GM19193 (cell line): Measurements from ENCODE around the gene ARHGEF37.

Experiments
- POLR2A ChIP-seq: IDR thresholded peaks from 4 replicates; pipeline ENCODE4 v1.6.1; 2011; ENCODE audit not compliant: insufficient read depth, insufficient read length; ENCODE audit errors: extremely low read depth

Gene ARHGEF37, protein sequence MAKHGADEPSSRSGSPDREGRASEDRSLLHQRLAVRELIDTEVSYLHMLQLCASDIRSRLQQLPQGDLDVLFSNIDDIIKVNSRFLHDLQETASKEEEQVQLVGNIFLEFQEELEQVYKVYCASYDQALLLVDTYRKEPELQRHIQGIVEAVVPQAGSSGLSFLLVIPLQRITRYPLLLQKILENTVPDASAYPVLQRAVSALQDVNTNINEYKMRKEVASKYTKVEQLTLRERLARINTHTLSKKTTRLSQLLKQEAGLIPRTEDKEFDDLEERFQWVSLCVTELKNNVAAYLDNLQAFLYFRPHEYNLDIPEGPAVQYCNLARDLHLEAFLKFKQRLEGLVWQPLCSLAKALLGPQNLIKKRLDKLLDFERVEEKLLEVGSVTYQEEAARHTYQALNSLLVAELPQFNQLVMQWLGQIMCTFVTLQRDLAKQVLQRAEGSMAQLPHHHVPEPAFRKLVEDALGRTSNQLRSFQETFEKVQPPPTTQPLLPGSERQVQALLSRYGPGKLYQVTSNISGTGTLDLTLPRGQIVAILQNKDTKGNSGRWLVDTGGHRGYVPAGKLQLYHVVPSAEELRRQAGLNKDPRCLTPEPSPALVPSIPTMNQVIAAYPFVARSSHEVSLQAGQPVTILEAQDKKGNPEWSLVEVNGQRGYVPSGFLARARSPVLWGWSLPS

DNA sequence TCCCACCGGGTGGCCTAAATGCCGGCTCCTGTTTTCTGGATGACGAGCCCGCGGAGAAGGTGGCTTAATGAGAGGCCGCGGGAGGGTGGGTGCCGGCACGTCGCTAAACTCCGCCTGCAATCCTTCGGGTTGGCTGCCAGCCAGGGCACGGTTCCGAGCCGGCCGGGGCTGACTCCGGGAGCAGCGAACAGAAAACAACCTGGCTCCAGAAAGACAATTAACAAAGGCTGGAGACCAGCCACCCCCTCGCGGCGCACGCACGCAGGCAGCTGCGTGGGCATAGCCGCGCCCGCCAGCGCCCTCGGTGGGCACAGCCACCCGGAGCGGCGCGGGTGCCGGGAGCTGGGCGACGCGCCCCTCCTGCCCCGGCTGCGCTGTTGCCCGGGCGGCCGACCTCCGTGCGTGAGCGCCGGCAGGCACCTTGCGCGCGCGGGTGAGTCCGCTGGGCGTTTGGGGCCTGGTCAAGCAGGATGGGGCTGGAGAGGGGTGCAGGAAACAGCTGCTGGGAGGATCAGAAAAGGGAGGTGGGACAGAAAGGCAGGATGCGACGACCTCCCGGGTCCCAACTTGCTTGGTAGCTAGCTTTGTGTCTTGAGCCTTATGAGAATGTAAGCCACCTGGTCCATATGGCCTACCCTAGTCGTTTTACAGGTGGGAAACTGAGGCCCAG is at the start of gene ARHGEF37:
TSS of gene ARHGEF37 (plus strand) at position 307 of the 670 bp plus-strand sequence. CDS start 16,272 bp downstream, outside the sequence.
- TF ChIP-seq POLR2A: no peak

DNA sequence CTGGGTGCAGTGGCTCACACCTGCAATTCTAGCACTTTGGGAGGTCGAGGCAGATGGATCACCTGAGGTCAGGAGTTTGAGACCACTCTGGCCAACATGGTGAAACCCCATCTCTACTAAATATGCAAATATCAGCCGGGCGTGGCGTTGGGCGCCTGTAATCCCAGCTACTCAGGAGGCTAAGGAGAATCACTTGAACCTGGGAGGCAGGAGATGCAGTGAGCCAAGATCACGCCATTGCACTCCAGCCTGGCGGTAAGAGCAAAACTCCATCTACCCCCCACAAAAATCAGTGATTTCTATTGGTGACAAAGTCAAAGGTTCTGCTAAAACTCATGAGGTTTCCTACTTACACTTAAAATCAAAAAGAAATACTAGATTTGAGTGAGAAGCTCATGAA is 48.9 kb upstream of the ARHGEF37 start:
- TF ChIP-seq POLR2A: no peak

DNA sequence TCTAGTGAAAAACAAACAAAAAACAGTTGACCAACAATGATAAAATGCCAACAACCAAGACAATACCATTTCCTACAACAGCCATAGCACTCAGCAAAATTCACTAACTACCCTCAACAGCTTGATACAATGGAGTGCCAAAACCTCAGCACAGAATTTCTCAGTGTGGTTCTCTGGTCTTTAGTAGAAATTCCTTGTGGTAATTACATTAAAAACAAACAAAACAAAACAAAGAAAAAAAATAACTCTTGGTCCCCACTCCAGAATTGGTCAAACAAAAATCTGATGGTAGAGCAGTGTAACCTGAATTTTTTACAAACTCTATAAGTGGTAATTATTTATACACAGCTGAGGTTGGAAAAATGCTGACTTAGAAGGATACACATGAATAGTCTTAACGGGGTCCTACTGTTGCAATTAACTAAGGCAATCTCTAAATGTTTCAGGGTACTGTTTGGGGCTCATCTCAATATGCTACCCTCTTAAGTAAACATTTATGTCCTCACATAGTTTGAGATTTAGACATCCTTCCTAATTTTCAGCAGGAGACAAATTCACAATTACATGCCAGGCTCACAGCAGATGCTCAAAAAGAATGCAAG is 43.8 kb upstream of the ARHGEF37 start:
- TF ChIP-seq POLR2A: no peak

DNA sequence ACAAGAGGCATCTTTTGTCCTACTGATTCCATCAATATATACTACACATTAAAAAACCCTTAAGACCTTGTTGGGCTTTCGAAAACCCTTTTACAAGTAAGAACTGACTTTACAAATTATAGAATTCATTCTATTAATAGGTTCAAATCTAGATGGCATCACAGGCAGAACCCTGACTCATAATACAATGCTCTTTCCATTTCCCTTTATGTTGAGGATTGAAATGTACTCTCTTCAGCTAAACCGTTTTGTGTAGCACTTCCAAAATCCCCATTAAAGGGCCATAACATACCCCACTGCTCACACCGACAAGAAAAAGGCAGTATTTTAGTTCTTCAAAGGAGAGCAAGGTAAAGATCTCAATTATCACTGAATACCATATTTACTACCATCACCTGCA is 41.2 kb upstream of the ARHGEF37 start:
- no peak for TF ChIP-seq POLR2A

GRCh38 chr5:149541893-149542292 is 39.4 kb upstream of the ARHGEF37 start:
- TF ChIP-seq POLR2A: no peak

GRCh38 chr5:149543361-149544027 is 37.8 kb upstream of the ARHGEF37 start:
- no peak for TF ChIP-seq POLR2A

DNA sequence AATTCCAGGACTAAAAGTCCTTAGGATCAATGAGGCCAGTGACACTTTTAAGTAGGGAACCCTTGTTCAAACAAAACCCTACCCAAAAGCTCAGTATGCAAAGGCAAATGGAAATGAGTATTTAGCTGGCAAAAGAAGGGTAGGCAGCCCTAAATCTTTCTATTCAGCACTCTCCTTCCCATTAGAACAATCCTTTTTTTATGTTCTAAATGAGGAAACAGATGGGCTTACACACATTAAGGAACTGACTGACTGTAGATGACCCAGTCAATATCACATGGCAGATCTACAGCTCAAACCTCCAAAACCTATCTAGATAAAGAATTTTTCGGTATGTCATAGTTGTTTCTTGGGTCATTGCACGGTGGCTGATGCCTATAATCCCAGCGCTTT is 37.3 kb upstream of the ARHGEF37 start:
- TF ChIP-seq POLR2A: no peak

DNA sequence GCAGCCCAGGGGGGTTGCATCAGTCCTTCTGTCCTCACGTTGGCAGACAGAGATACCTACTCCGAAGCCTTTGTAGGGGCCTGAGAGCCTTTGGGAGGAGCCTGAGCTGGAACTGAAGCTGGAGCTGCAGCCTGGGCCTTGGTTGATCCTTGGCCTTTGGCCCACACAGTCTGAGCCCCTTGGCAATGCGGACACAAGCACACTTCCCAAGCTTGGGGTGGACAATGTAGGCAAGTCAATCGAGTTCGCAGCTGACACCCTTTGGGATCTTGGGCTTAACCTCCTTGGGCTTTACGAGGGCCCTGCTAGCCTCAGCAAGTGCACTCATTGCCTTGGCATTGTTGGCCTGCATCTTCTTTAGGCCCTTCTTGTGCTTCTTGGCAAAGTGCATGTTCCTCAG is 36.0 kb upstream of the ARHGEF37 start:
- TF ChIP-seq POLR2A: peak; percentile 33

DNA sequence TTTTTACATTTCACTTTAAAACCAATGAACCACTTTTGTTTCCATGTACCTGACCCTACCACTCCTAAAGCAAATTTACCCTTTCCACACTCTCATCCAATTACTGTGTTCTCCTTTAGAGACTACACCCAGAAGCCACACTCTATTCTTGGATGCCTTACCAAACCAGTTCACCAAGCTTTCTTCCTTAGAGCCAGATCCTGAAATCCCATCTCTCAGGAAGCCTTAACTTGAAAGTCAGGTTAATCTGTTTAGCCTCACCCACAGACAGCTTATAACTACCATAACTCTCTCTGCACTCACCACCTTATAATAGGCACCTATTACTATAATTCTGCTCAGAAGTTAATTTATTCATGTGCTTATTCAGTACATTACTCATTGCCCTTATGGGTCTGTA is 34.3 kb upstream of the ARHGEF37 start:
- TF ChIP-seq POLR2A: no peak

- peak; percentile 35 for TF ChIP-seq POLR2A
Observed at GRCh38 chr5:149549461-149550267, 31.6 kb upstream of the ARHGEF37 start.

GRCh38 chr5:149550268-149550583 is 31.1 kb upstream of the ARHGEF37 start:
- no peak for TF ChIP-seq POLR2A

- TF ChIP-seq POLR2A: no peak
Observed at GRCh38 chr5:149550594-149551226, 30.6 kb upstream of the ARHGEF37 start.

- peak; percentile 96 for TF ChIP-seq POLR2A
Observed at GRCh38 chr5:149551227-149552037, 29.9 kb upstream of the ARHGEF37 start, which contains the start of gene CSNK1A1. Gene CSNK1A1, minus strand, starts transcription at chr5:149551439. Its CDS starts 475 bp downstream, at chr5:149550964.
